Panc1 (cell line): ENCODE measurements around the gene SDK1. TPM values are rescaled to one million over a fixed set of nuclear protein-coding genes. Genes with fewer than 3 reads are reported as not detected.

ENCODE experiments used
- ATAC-seq: fragments of 200-7000 bp; cut with Tn5 transposase; 2 replicates; pipeline ENCODE4 v1.9.1; 2020; ENCODE audit warnings: mild to moderate bottlenecking, moderate library complexity
- BruUV-seq: library from RNA; stranded (reverse); fragments of 400-500 nt; replicated peaks from 2 replicates; lab custom pipeline; 2021; lab: Mats Ljungman, UMichigan
- CTCF ChIA-PET: fragments of 300-600 bp; sonication (Branson Sonifier 250); formaldehyde crosslinking; loops from one replicate; lab custom pipeline; 2022; ENCODE audit warnings: antibody characterized with exemption; lab: Charles Lee
- POLR2A ChIA-PET: fragments of 300-600 bp; sonication (Branson Sonifier 250); formaldehyde crosslinking; loops from one replicate; lab custom pipeline; 2022; ENCODE audit warnings: antibody characterized with exemption; lab: Charles Lee
- DNase-seq: peaks from one replicate; pipeline ENCODE4 v3.0.0-alpha.2; 2010; ENCODE audit warnings: low read depth, low spot score
- H3K27ac ChIP-seq: 2 replicates; pipeline ENCODE4 v1.5.1; 2011; ENCODE audit warnings: mild to moderate bottlenecking, low read length, inconsistent platforms
- H3K27me3 ChIP-seq: fragments of 200-500 bp; sonication (Bioruptor generic); 2 replicates; pipeline ENCODE4 v1.6.0; 2014; ENCODE audit warnings: low read length, inconsistent platforms; ENCODE audit not compliant: control insufficient read depth, insufficient read depth
- H3K36me3 ChIP-seq: fragments of 200-500 bp; sonication (Bioruptor generic); 2 replicates; pipeline ENCODE4 v1.5.1; 2014; ENCODE audit warnings: inconsistent platforms, mild to moderate bottlenecking, low read length, moderate library complexity; ENCODE audit not compliant: control insufficient read depth, insufficient read depth
- H3K4me1 ChIP-seq: 2 replicates; pipeline ENCODE4 v1.5.1; 2011; ENCODE audit warnings: inconsistent platforms, mild to moderate bottlenecking, low read length, moderate library complexity; ENCODE audit not compliant: control insufficient read depth, insufficient read depth
- H3K4me3 ChIP-seq, 2 experiments: 2 replicates each; pipeline ENCODE4 v1.5.1; 2011 to 2012; ENCODE audit warnings: low read depth in 2 of 2, low read length in 2 of 2, mild to moderate bottlenecking in 2 of 2, inconsistent platforms in 1 of 2, moderate library complexity in 1 of 2
- H3K9me3 ChIP-seq: fragments of 200-500 bp; sonication (Bioruptor generic); 2 replicates; pipeline ENCODE4 v1.5.1; 2014; ENCODE audit warnings: low read depth, mild to moderate bottlenecking, inconsistent platforms, low read length, moderate library complexity; ENCODE audit not compliant: control insufficient read depth, insufficient read depth
- POLR2AphosphoS5 ChIP-seq: IDR thresholded peaks from 2 replicates; pipeline ENCODE4 v1.6.1; 2012; ENCODE audit warnings: mild to moderate bottlenecking, low read depth, low read length, moderate library complexity
- REST ChIP-seq, 2 experiments: IDR thresholded peaks; 2 replicates each; pipeline ENCODE4 v1.6.1; 2011 to 2012; ENCODE audit warnings: low read depth in 2 of 2, control low read depth in 1 of 2, low read length in 1 of 2, mild to moderate bottlenecking in 1 of 2, moderate library complexity in 1 of 2; ENCODE audit not compliant: insufficient read depth in 1 of 2
- SIN3A ChIP-seq: IDR thresholded peaks from 2 replicates; pipeline ENCODE4 v1.6.1; 2012; ENCODE audit warnings: low read depth, mild to moderate bottlenecking, low read length, moderate library complexity, borderline replicate concordance; ENCODE audit not compliant: insufficient read depth
- TCF7L2 ChIP-seq: IDR thresholded peaks from 2 replicates; pipeline ENCODE4 v1.6.1; 2011; ENCODE audit warnings: mild to moderate bottlenecking, low read depth, low read length, inconsistent platforms
- in situ Hi-C: cut with HindIII; loops from 2 replicates; pipeline ENCODE4 v1.10.0; 2016; ENCODE audit warnings: low sequenced_read_pairs, low pct_unique_long_range_greater_than_20kb
- intact Hi-C: fragments of 100-400 bp; cut with micrococcal nuclease; formaldehyde crosslinking; loops from one replicate; pipeline ENCODE4 v1.10.0; 2022; ENCODE audit not compliant: unreplicated experiment
- total RNA-seq: library from RNA; stranded (reverse); gene quantifications from one replicate; pipeline ENCODE4 v1.2.1, GENCODE V29; 2021; ENCODE audit not compliant: unreplicated experiment
- TF ChIP-seq, protein P1 (sequence below): fragments of 450-650 bp; IDR thresholded peaks from 2 replicates; pipeline ENCODE4 v1.5.1; 2017; ENCODE audit warnings: mild to moderate bottlenecking

Gene SDK1
- total RNA-seq, 1 experiment from 2014 or later = 47.4 TPM

DNA sequence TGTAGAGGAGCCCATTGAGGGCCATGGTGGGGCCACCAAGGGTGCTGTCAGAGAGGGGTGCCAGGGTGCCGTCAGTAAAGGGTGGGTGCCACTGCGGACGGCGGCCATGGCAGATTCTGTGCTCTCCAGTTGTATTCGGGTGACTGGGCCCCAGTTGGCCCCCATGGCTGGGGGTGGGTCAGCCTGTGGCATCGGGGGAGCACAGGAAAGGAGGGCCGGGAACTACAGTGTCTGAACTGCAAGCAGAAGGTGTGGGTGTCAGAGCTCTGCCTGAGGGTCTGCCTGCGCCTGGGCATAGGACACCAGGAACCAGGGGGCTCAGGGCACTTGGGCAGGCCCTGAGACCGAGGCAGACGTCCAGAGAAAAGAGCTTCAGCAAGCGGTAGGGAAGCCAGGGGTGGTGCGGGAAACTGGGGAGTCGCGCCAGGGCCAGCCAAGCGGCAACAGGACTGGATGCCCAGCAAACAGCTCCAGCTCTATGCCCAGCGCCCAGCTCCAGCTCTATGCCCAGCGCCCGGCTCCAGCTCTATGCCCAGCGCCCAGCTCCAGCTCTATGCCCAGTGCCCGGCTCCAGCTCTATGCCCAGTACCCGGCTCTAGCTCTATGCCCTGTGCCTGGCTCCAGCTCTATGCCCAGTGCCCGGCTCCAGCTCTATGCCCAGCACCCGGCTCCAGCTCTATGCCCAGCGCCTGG lies 878.8 kb downstream of the SDK1 start:
- ATAC-seq = no peak
- Histone ChIP-seq H3K4me3 (no peak overlapping the region), H3K9me3 (no peaks in the 10 kb centered on the region), H3K36me3 (no peaks in the 10 kb centered on the region), H3K27ac (no peak overlapping the region), H3K4me1 (no peaks in the 10 kb centered on the region), H3K27me3 (no peaks in the 10 kb centered on the region)
- ChIA-PET CTCF (no interaction called here), POLR2A (interaction anchor here (0.6 kb wide), 1 partner anchor 273 kb away, joined by 3 read pairs; no protein-coding TSS in a partner anchor)
- no peak for DNase-seq
- intact Hi-C loops (no loop called here), in situ Hi-C loops (no loop called here)
- TF ChIP-seq POLR2AphosphoS5 (no peak), TCF7L2 (no peak), REST (IDR thresholded peaks at IDR 0.05; ENCODE audit: insufficient read depth in 1 of 2, low read depth in 2 of 2, low read length in 1 of 2) (no peak), SIN3A (no peak)
- TF ChIP-seq, protein P1, sequence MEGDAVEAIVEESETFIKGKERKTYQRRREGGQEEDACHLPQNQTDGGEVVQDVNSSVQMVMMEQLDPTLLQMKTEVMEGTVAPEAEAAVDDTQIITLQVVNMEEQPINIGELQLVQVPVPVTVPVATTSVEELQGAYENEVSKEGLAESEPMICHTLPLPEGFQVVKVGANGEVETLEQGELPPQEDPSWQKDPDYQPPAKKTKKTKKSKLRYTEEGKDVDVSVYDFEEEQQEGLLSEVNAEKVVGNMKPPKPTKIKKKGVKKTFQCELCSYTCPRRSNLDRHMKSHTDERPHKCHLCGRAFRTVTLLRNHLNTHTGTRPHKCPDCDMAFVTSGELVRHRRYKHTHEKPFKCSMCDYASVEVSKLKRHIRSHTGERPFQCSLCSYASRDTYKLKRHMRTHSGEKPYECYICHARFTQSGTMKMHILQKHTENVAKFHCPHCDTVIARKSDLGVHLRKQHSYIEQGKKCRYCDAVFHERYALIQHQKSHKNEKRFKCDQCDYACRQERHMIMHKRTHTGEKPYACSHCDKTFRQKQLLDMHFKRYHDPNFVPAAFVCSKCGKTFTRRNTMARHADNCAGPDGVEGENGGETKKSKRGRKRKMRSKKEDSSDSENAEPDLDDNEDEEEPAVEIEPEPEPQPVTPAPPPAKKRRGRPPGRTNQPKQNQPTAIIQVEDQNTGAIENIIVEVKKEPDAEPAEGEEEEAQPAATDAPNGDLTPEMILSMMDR = no peak
- BruUV-seq = no TSS peak

DNA sequence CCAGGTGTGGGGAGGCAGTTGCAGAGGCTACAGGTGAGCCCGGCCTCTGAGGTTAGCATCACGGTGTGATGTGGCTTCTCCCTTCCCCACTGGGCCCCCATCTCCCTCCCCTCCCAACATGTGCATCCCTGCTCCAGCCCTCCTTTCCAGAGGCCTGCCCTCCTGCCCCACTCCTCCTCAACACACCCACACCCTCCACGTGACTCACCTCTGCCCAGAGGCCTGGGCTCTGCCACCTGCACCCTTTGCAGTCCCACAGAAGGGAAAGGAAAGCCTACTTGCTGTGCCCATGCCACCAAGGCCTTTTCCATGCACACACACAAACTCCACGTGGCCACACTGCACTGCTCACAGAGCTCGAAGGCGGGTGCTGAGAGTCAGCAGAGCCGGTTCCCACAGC lies 880.4 kb downstream of the SDK1 start:
- no TSS peak for BruUV-seq
- POLR2A ChIA-PET = no interaction called here
- intact Hi-C loops (no loop called here), in situ Hi-C loops (no loop called here)
- no peaks in the 10 kb centered on the region for H3K27me3 ChIP-seq
- TF ChIP-seq, protein P1 = no peak
- TF ChIP-seq REST (IDR thresholded peaks at IDR 0.05; ENCODE audit: insufficient read depth in 1 of 2, low read depth in 2 of 2, low read length in 1 of 2) (no peak), POLR2AphosphoS5 (no peak), TCF7L2 (no peak), SIN3A (no peak)
- H3K36me3 ChIP-seq = no peaks in the 10 kb centered on the region
- H3K4me1 ChIP-seq = no peaks in the 10 kb centered on the region
- CTCF ChIA-PET = interaction anchor here (0.6 kb wide), 1 partner anchor 105 kb away, joined by 4 read pairs; no protein-coding TSS in a partner anchor
- H3K27ac ChIP-seq = no peak overlapping the region
- no peak for ATAC-seq
- DNase-seq = no peak
- H3K4me3 ChIP-seq = no peak overlapping the region
- no peaks in the 10 kb centered on the region for H3K9me3 ChIP-seq
